Measurements from ENCODE around the gene OR5K1. TPM values are rescaled to one million over a fixed set of nuclear protein-coding genes. Genes with fewer than 3 reads are reported as not detected.

Gene OR5K1
- not detected for total RNA-seq

- Mint-ChIP-seq H3K9me3 (peaks cover 6% of the 10 kb centered on the region), H3K36me3 (ENCODE audit: low read depth) (peaks cover 1% of the 10 kb centered on the region), H3K4me1 (ENCODE audit: low read depth) (no peaks in the 10 kb centered on the region), H3K4me3 (no peak within 1 kb of the TSS), H3K27me3 (ENCODE audit: low read depth) (peaks cover 5% of the 10 kb centered on the region), H3K27ac (no peak within 1 kb of the TSS)
- intact Hi-C loops (cut with micrococcal nuclease) = no loop called here
- no peak for DNase-seq
- CTCF ChIA-PET = no interaction called here
These were observed at the start of gene OR5K1 for GRCh38 chr3:98462901-98463300. Gene OR5K1 (plus strand): TSS chr3:98463201. CDS start chr3:98469577, 6,376 bp downstream.

GRCh38 chr3:98432575-98432974, 30.4 kb upstream of the OR5K1 start:
- intact Hi-C loops (cut with micrococcal nuclease) = no loop called here
- DNase-seq = no peak
- CTCF ChIA-PET = no interaction called here
- H3K27ac Mint-ChIP-seq = no peak overlapping the region
- H3K36me3 Mint-ChIP-seq (ENCODE audit: low read depth) = no peaks in the 10 kb centered on the region
- H3K4me3 Mint-ChIP-seq = no peak overlapping the region
- H3K27me3 Mint-ChIP-seq (ENCODE audit: low read depth) = no peaks in the 10 kb centered on the region
- no peaks in the 10 kb centered on the region for H3K4me1 Mint-ChIP-seq (ENCODE audit: low read depth)
- peaks cover 24% of the 10 kb centered on the region for H3K9me3 Mint-ChIP-seq

DNA sequence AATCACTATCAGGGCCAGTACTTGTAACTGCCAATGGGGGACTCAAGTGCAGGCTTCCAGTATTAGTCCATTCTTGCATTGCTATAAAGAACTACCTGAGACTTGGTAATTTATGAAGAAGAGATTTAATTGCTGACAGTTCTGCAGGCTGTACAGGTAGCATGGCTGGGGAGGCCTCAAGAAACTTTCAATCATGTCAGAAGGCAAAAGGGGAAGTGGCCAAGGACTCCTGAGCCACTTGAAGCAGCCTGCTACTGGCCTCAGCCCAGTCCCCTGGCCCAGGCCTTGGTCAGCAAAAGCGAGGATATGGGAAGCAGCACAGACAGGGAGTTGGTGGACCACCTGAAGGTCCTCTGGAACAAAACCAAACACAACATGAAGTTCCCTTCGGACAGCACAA, 29.2 kb upstream of the OR5K1 start:
- H3K4me1 Mint-ChIP-seq (ENCODE audit: low read depth) = no peaks in the 10 kb centered on the region
- intact Hi-C loops (cut with micrococcal nuclease) = no loop called here
- no peak overlapping the region for H3K27ac Mint-ChIP-seq
- CTCF ChIA-PET = no interaction called here
- no peaks in the 10 kb centered on the region for H3K36me3 Mint-ChIP-seq (ENCODE audit: low read depth)
- peaks cover 4% of the 10 kb centered on the region for H3K27me3 Mint-ChIP-seq (ENCODE audit: low read depth)
- DNase-seq = no peak
- peaks cover 19% of the 10 kb centered on the region for H3K9me3 Mint-ChIP-seq
- no peak overlapping the region for H3K4me3 Mint-ChIP-seq

DNA sequence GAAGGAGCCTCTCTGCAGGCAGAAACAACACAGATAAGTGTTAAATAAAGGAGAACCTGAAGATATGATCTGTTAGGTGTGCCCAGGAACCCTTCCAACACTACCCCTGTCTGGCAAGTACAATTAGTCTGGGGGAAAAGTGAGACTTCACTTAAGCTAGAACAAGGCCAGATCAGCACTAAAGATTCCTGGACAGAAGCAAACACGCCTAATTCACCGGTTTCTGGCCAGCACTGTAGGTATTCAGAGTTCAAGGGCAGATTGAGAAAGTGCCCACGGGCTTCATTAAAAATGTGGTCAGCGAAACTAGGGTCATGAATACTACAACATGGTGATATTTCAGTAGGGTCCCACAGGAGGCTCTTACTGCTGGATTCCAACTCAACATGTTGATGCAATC, 28.6 kb upstream of the OR5K1 start:
- no peak for DNase-seq
- H3K9me3 Mint-ChIP-seq = peaks cover 12% of the 10 kb centered on the region
- CTCF ChIA-PET = no interaction called here
- H3K27me3 Mint-ChIP-seq (ENCODE audit: low read depth) = peaks cover 4% of the 10 kb centered on the region
- no peaks in the 10 kb centered on the region for H3K4me1 Mint-ChIP-seq (ENCODE audit: low read depth)
- no peak overlapping the region for H3K4me3 Mint-ChIP-seq
- no peak overlapping the region for H3K27ac Mint-ChIP-seq
- H3K36me3 Mint-ChIP-seq (ENCODE audit: low read depth) = no peaks in the 10 kb centered on the region
- intact Hi-C loops (cut with micrococcal nuclease) = no loop called here

DNA sequence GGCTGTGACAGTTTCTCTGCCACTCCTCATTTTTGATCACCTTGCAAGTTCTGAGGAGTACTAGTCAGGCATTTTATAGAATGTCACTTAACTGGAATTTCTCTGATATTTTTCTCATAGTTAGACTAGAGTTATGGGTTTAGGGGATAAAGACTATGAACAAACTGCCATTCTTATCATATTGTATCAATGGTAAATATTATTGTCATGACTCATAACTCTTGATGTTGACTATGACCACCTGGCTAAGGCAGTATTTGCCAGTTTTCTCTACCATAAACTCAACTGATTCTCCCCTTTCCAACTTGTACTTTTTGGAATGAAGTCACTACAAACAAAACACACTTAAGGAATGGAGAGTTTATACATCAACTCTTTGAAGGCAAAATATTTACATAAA, 22.7 kb upstream of the OR5K1 start:
- Mint-ChIP-seq H3K9me3 (no peaks in the 10 kb centered on the region), H3K36me3 (ENCODE audit: low read depth) (no peaks in the 10 kb centered on the region), H3K27me3 (ENCODE audit: low read depth) (peaks cover 4% of the 10 kb centered on the region), H3K4me1 (ENCODE audit: low read depth) (no peaks in the 10 kb centered on the region), H3K27ac (no peak overlapping the region), H3K4me3 (no peak overlapping the region)
- intact Hi-C loops (cut with micrococcal nuclease) = no loop called here
- no peak for DNase-seq
- CTCF ChIA-PET = no interaction called here

DNA sequence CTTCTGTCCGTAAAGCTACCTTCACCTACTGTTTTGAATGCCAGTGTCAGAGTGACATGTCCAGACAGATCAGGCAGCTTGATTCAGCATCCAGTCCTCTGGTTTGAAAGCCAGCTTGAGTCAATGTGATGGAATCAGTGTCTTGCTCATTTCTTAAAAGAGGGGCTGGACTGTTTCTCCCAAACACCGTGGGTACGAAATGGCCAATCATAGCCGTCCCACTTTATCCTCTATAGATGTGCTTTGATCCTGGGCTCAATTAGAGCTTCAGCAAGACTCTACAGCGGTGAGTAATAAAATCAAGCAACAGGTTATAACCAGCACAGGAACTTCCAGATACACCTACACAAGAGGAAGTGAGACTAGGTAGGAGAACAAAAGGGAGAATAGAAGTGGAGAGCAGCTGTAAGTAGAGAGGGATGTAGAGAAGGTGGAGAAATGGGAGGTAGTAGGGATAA, 17.0 kb upstream of the OR5K1 start:
- no peak for DNase-seq
- Mint-ChIP-seq H3K4me3 (no peak overlapping the region), H3K27ac (no peak overlapping the region), H3K4me1 (ENCODE audit: low read depth) (peaks cover 4% of the 10 kb centered on the region), H3K9me3 (no peaks in the 10 kb centered on the region), H3K36me3 (ENCODE audit: low read depth) (no peaks in the 10 kb centered on the region), H3K27me3 (ENCODE audit: low read depth) (peaks cover 2% of the 10 kb centered on the region)
- intact Hi-C loops (cut with micrococcal nuclease) = no loop called here
- CTCF ChIA-PET = interaction anchor here (0.6 to 0.7 kb wide), 2 partner anchors 127 to 272 kb away, joined by 3 read pairs; no protein-coding TSS in a partner anchor

DNA sequence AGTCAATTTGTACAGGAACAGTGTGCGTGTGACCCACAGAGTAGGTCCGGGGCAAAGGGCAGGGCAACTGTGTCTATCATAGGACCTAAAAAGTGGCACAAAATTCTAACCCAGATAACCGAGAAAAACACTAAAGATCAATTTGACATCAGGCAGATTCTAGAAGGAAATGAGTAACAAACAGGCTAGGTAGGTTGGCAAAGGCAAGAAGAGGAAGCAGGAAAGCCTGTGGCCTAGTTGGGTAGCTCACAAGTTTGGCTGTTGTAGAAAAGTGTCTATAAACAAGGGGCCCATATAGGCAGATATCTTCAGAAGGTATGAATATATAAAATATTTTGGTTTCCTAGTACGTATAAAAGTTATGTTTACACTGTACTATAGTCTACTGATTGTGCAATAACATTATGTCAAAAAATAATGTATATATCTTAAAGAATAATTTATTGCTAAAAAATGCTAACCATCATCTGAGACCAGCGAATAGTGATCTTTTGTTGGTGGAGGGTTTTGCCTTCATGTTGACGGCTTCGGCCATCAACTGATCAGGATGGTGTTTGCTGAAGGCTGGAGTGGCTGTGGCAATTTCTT, 13.3 kb upstream of the OR5K1 start:
- CTCF ChIA-PET = no interaction called here
- no peaks in the 10 kb centered on the region for H3K9me3 Mint-ChIP-seq
- H3K36me3 Mint-ChIP-seq (ENCODE audit: low read depth) = no peaks in the 10 kb centered on the region
- no peak overlapping the region for H3K4me3 Mint-ChIP-seq
- intact Hi-C loops (cut with micrococcal nuclease) = no loop called here
- peaks cover 4% of the 10 kb centered on the region for H3K4me1 Mint-ChIP-seq (ENCODE audit: low read depth)
- no peak overlapping the region for H3K27ac Mint-ChIP-seq
- no peak for DNase-seq
- H3K27me3 Mint-ChIP-seq (ENCODE audit: low read depth) = peaks cover 6% of the 10 kb centered on the region

- no peaks in the 10 kb centered on the region for H3K9me3 Mint-ChIP-seq
- CTCF ChIA-PET = no interaction called here
These were observed 12.6 kb upstream of the OR5K1 start for GRCh38 chr3:98450372-98450771.

DNA sequence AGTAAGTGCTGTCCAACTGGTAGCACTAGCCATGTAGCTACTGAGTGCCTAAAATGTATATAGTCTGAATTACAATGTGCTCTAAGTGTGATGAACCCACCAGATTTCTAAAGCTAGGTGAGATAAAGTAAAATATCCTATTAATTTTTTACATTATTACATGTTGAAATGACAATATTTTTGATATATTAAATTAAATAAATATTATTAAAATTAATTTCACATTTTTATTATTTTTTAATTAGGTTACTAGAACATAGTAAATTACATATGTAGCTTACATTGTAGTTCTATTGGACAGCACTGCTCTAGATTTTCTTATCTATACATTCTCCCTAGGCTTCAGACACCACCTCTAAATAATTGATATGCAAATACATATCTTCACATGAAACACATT, 9.2 kb upstream of the OR5K1 start:
- intact Hi-C loops (cut with micrococcal nuclease) = no loop called here
- peaks cover 5% of the 10 kb centered on the region for H3K27me3 Mint-ChIP-seq (ENCODE audit: low read depth)
- H3K36me3 Mint-ChIP-seq (ENCODE audit: low read depth) = no peaks in the 10 kb centered on the region
- H3K9me3 Mint-ChIP-seq = peaks cover 3% of the 10 kb centered on the region
- no peaks in the 10 kb centered on the region for H3K4me1 Mint-ChIP-seq (ENCODE audit: low read depth)
- CTCF ChIA-PET = interaction anchor here (0.6 to 1.2 kb wide), 2 partner anchors 10 to 412 kb away, joined by 3 to 6 read pairs; no protein-coding TSS in a partner anchor
- H3K27ac Mint-ChIP-seq = no peak overlapping the region
- DNase-seq = no peak
- no peak overlapping the region for H3K4me3 Mint-ChIP-seq

More at GRCh38 chr3:98450372-98450771, 12.6 kb upstream of the OR5K1 start:
- intact Hi-C loops (cut with micrococcal nuclease) = no loop called here
- no peak overlapping the region for H3K4me3 Mint-ChIP-seq
- no peak for DNase-seq
- H3K27ac Mint-ChIP-seq = no peak overlapping the region
- H3K27me3 Mint-ChIP-seq (ENCODE audit: low read depth) = peaks cover 6% of the 10 kb centered on the region
- H3K36me3 Mint-ChIP-seq (ENCODE audit: low read depth) = no peaks in the 10 kb centered on the region
- H3K4me1 Mint-ChIP-seq (ENCODE audit: low read depth) = peaks cover 4% of the 10 kb centered on the region

DNA sequence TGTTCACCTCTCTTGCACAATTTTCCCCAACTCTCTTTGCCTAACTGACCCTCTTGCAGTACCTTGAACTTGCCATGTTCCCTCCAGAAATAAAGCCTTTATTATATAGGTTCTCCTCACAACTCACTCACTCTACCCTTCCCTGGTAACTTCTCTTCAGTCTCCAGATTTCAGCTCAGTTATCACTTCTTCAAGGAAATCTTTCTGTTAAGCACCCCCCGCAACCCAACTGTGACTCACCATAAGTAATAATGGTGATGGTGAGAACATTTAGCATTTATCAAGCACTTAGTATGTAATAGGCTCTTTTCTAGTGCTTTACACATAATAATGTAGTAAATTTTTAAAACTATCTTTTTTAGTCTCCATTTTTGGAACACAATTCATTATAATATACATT, 8.1 kb upstream of the OR5K1 start:
- intact Hi-C loops (cut with micrococcal nuclease) = no loop called here
- no peak overlapping the region for H3K27ac Mint-ChIP-seq

GRCh38 chr3:98457543-98457942, 5.5 kb upstream of the OR5K1 start:
- Mint-ChIP-seq H3K9me3 (peaks cover 6% of the 10 kb centered on the region), H3K4me1 (ENCODE audit: low read depth) (no peaks in the 10 kb centered on the region), H3K4me3 (no peak overlapping the region), H3K27ac (no peak overlapping the region), H3K27me3 (ENCODE audit: low read depth) (peaks cover 9% of the 10 kb centered on the region), H3K36me3 (ENCODE audit: low read depth) (peaks cover 1% of the 10 kb centered on the region)
- CTCF ChIA-PET = interaction anchor here (0.7 kb wide), 1 partner anchor 26 kb away, joined by 3 read pairs; no protein-coding TSS in a partner anchor
- intact Hi-C loops (cut with micrococcal nuclease) = no loop called here
- no peak for DNase-seq

More for the DNA sequence above, 8.1 kb upstream of the OR5K1 start:
- Mint-ChIP-seq H3K4me3 (no peak overlapping the region), H3K9me3 (peaks cover 6% of the 10 kb centered on the region), H3K4me1 (ENCODE audit: low read depth) (no peaks in the 10 kb centered on the region), H3K36me3 (ENCODE audit: low read depth) (peaks cover 1% of the 10 kb centered on the region), H3K27me3 (ENCODE audit: low read depth) (peaks cover 5% of the 10 kb centered on the region)
- no peak for DNase-seq
- CTCF ChIA-PET = interaction anchor here (0.6 kb wide), 1 partner anchor 16 kb away, joined by 4 read pairs; no protein-coding TSS in a partner anchor

GRCh38 chr3:98460220-98460619, 2.8 kb upstream of the OR5K1 start:
- Mint-ChIP-seq H3K4me3 (no peak overlapping the region), H3K4me1 (ENCODE audit: low read depth) (no peaks in the 10 kb centered on the region), H3K27me3 (ENCODE audit: low read depth) (peaks cover 5% of the 10 kb centered on the region), H3K36me3 (ENCODE audit: low read depth) (peaks cover 1% of the 10 kb centered on the region), H3K27ac (no peak overlapping the region), H3K9me3 (peaks cover 6% of the 10 kb centered on the region)
- CTCF ChIA-PET = interaction anchor here (0.8 to 1.0 kb wide), 2 partner anchors 23 to 42 kb away, joined by 3 read pairs; no protein-coding TSS in a partner anchor
- DNase-seq = no peak
- intact Hi-C loops (cut with micrococcal nuclease) = no loop called here

DNA sequence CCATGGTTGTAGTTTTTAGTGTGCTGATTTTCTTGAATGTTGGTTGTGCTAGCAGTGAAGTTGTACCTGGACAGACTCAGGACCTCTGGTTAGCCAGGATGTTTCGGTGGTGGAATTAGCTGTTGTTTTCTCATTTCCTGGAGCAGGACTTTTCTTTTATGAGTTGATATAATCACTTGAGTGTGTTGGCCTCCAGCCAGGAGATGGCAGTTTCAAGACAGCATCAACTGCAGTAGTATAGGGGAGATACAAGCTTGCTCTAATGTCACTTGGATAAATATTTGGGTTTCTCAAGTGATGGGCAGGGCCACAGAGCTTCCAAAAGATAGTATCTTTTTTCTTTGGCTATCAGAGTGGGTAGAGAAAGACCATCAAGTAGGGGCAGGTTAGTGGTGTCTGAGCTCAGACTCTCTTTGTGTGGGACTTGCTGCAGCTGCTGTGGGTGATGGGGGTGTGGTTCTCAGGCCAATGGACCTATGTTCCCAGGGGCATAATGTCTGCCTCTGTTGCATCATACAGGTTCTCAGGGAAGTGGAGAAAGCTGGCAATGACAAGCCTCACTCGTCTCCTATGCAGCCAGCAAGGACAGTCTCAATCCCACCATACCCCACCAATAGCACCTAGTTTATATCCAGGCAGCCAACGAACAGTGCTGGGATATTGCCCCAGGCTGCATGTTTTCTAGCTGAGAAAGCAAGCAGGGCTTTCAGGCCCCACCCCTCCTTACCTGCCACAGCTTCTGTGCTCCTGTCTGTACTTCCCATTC, 19.9 kb downstream of the OR5K1 start:
- H3K9me3 Mint-ChIP-seq = peaks cover 33% of the 10 kb centered on the region
- H3K36me3 Mint-ChIP-seq (ENCODE audit: low read depth) = peaks cover 6% of the 10 kb centered on the region
- CTCF ChIA-PET = interaction anchor here (0.6 to 1.1 kb wide), 3 partner anchors 23 to 90 kb away, joined by 3 read pairs; no protein-coding TSS in a partner anchor
- H3K4me1 Mint-ChIP-seq (ENCODE audit: low read depth) = no peaks in the 10 kb centered on the region
- intact Hi-C loops (cut with micrococcal nuclease) = no loop called here
- no peak for DNase-seq
- no peak overlapping the region for H3K4me3 Mint-ChIP-seq
- H3K27ac Mint-ChIP-seq = no peak overlapping the region
- H3K27me3 Mint-ChIP-seq (ENCODE audit: low read depth) = peaks cover 18% of the 10 kb centered on the region
